Measurements from ENCODE around the gene HDAC9. TPM values are rescaled to one million over a fixed set of nuclear protein-coding genes. Genes with fewer than 3 reads are reported as not detected.

HDAC9 gene
- total RNA-seq, 1 experiment from 2014 or later = 7.7 TPM

DNA sequence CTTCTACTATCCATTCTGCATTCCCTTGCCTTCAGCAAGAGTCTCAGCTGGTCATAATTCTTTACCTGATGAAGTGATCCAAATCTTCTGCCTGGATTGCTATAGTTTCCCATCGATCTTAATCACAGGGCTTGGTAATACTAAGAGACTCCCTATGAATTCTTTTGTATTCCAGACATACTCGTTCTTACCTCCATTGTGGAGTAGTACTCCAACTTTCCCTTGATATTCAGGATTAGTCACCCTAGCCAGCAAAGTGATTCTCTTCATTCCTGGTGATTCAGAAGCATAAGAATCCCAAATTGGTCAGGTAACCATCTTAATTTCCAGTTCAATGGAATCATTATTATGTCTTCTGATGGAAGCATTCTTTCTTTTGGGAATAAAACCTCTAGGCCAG, 525.2 kb downstream of the HDAC9 start:
- no peak overlapping the region for H2BK12ac ChIP-seq (ENCODE audit: insufficient read length, low read depth, low read length)
- H4K20me1 ChIP-seq (ENCODE audit: control insufficient read depth, insufficient read depth, insufficient read length) = no peaks in the 10 kb centered on the region
- H4K8ac ChIP-seq (replicated peaks; ENCODE audit: insufficient read length, low read depth, low read length) = no peak overlapping the region
- no peak overlapping the region for H2AK5ac ChIP-seq (ENCODE audit: insufficient read length, low read length)
- H3K56ac ChIP-seq (ENCODE audit: insufficient read length, low read depth, low read length) = no peak overlapping the region
- no peak overlapping the region for H2BK120ac ChIP-seq (ENCODE audit: low read depth, low read length, poor library complexity, severe bottlenecking)
- peaks cover 8 to 18% of the 10 kb centered on the region in 2 experiments for H3K4me1 Mint-ChIP-seq
- no peak overlapping the region for H3K18ac ChIP-seq (ENCODE audit: insufficient read length, low read depth, low read length)
- H4K5ac ChIP-seq (ENCODE audit: insufficient read length, low read depth, low read length) = no peak overlapping the region
- no peak overlapping the region for H4K91ac ChIP-seq (ENCODE audit: insufficient read length, low read depth, low read length)
- H2BK20ac ChIP-seq (ENCODE audit: low read depth, low read length, poor library complexity, severe bottlenecking) = no peak overlapping the region
- no peaks in the 10 kb centered on the region for H3K23me2 ChIP-seq (ENCODE audit: insufficient read length, low read depth, low read length, poor library complexity, severe bottlenecking)
- no CpG with 5 or more reads among the region's 2 CpGs for WGBS (ENCODE audit: extremely low coverage, insufficient read length, low lambda C conversion rate)
- H3K9ac ChIP-seq (ENCODE audit: extremely low read depth, insufficient read length, low read length) = no peak overlapping the region
- no peak overlapping the region for H3K27ac ChIP-seq (ENCODE audit: insufficient read length, low read depth, low read length)
- TF ChIP-seq, protein P1, sequence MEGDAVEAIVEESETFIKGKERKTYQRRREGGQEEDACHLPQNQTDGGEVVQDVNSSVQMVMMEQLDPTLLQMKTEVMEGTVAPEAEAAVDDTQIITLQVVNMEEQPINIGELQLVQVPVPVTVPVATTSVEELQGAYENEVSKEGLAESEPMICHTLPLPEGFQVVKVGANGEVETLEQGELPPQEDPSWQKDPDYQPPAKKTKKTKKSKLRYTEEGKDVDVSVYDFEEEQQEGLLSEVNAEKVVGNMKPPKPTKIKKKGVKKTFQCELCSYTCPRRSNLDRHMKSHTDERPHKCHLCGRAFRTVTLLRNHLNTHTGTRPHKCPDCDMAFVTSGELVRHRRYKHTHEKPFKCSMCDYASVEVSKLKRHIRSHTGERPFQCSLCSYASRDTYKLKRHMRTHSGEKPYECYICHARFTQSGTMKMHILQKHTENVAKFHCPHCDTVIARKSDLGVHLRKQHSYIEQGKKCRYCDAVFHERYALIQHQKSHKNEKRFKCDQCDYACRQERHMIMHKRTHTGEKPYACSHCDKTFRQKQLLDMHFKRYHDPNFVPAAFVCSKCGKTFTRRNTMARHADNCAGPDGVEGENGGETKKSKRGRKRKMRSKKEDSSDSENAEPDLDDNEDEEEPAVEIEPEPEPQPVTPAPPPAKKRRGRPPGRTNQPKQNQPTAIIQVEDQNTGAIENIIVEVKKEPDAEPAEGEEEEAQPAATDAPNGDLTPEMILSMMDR (conservative IDR thresholded peaks at IDR 0.05) = no peak
- no peak overlapping the region for H3K23ac ChIP-seq (ENCODE audit: insufficient read length, low read depth, low read length)
- no peak overlapping the region for H2AFZ ChIP-seq (ENCODE audit: low read length)
- no peak overlapping the region for H2BK15ac ChIP-seq (ENCODE audit: low read depth, low read length)
- H3K14ac ChIP-seq (ENCODE audit: insufficient read depth, low read length) = no peak overlapping the region
- H3K27ac Mint-ChIP-seq = no peak overlapping the region
- no peak overlapping the region for H2BK5ac ChIP-seq (ENCODE audit: insufficient read length, low read length)
- peaks cover 0 to 2% of the 10 kb centered on the region in 2 experiments; a peak in 2 of 5 replicates for H3K9me3 Mint-ChIP-seq
- H3K79me1 ChIP-seq (ENCODE audit: insufficient read depth, low read depth, low read length, poor library complexity, severe bottlenecking) = no peaks in the 10 kb centered on the region
- no peak overlapping the region for H3K4me2 ChIP-seq (ENCODE audit: insufficient read depth, insufficient read length, low read length)
- no peaks in the 10 kb centered on the region for H3K4me1 ChIP-seq (ENCODE audit: insufficient read depth, low read length)
- H3K27me3 ChIP-seq (ENCODE audit: insufficient read depth, low read length) = no peaks in the 10 kb centered on the region
- H3K36me3 Mint-ChIP-seq (ENCODE audit: insufficient read depth in 1 of 3, low read depth in 3 of 3) = 0 out of 7 replicates have a peak, but pooled peaks cover 0 to 2% (median 0%) of the 10 kb centered on the region in 3 experiments
- no peak for DNase-seq
- no peak overlapping the region for H3T11ph ChIP-seq (ENCODE audit: low read length)
- no peaks in the 10 kb centered on the region for H3K79me2 ChIP-seq (ENCODE audit: insufficient read depth, low read length)
- no peaks in the 10 kb centered on the region for H3K9me3 ChIP-seq (ENCODE audit: control insufficient read depth, low read depth, low read length)
- H3K4ac ChIP-seq (ENCODE audit: low read depth, low read length) = no peak overlapping the region
- H3K27me3 Mint-ChIP-seq (ENCODE audit: low read depth) = no peaks in the 10 kb centered on the region
- H3K4me3 Mint-ChIP-seq = no peak overlapping the region

All from H9 (cell line).